GM19193 (cell line): ENCODE measurements around the gene KNTC1.

Experiments
- POLR2A ChIP-seq: IDR thresholded peaks from 4 replicates; pipeline ENCODE4 v1.6.1; 2011; ENCODE audit not compliant: insufficient read depth, insufficient read length; ENCODE audit errors: extremely low read depth

The KNTC1 gene

DNA sequence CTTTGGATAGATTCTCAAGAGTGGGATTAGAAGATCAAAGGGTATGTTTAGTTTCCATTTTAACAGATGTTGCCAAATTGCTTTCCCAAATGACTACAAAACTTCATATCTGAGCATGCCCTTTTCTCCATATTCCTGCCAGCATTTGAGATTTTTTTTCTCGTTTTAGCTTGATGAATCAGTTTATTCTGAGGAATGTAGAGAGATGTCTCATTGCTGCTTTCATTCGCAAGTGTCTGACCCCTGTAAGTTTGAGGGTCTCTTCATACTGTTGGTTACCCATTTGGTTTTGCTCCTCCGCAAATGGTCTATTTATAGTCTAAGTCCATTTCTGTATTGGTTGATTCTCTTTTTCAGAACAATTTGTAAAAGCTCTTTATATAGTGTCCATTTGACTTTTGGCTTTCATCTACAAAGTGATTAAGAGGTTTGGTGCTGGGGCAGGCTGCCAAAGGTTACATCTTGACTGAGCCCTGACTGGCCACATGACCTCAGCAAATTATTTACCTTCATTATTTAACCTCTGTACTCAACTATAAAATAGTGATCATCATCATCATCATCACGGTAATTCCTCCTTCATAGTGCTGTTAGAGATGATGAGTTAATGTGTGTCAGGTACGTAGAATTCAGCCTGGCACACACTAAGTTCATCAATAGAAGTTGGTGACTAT is 142.5 kb downstream of the KNTC1 start:
- TF ChIP-seq POLR2A = no peak

DNA sequence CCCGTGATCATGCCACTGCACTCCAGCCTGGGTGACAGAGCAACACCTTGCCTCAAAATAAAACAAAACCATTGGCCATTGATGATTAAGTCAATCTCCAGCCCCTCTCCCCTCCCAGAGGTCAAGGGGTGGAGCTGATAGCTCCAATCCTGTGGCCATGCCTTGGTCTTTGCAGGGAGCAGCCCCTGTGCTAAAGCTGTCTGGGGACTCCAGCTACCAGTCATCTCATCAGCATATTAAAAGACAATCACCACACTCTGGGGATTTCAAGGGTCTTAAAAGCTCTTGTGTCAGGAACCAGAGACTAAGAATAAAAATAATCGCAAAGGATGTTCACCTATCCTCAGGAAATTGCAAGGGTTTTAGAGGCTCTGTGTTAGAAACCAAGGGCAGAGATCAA is 145.5 kb downstream of the KNTC1 start:
- no peak for TF ChIP-seq POLR2A
